Activated T-cell treated with anti-CD3 and anti-CD28 coated beads for 24 hours (primary cell): ENCODE results near the gene ELP1.
"Not testable (repeated sequence)": the region's sequence is repeated elsewhere in the genome, so short reads cannot be mapped to it uniquely, and the experiment has no call there.

ENCODE experiments used
- DNase-seq: peaks from one replicate; pipeline ENCODE4 v3.0.0-alpha.2; 2020; ENCODE audit warnings: low read depth

Gene ELP1

GRCh38 chr9:108933231-108933717 is 650 bp downstream of the ELP1 start:
- no peak for DNase-seq

DNA sequence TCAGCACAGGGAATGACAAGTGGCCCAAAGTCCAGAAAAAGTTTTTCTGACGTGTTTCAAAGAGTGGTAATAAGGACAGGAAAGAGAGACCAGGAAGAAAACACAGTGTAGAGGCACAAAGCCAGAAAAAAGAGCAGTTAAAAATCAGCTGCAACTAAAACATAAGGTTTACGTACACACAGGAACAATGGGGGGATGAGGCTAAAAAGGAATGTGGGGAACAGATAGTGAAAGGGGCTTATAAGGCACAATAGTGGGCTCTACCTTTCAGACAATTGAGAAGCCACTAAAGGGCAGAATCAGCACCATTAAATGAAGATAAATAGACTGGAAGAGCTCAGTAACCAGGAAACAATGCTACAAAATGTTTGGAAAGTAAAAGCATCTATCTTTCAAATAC is 5.5 kb downstream of the ELP1 start:
- no peak for DNase-seq

- DNase-seq: no peak
Observed at GRCh38 chr9:108924466-108924865, 9.5 kb downstream of the ELP1 start.

DNA sequence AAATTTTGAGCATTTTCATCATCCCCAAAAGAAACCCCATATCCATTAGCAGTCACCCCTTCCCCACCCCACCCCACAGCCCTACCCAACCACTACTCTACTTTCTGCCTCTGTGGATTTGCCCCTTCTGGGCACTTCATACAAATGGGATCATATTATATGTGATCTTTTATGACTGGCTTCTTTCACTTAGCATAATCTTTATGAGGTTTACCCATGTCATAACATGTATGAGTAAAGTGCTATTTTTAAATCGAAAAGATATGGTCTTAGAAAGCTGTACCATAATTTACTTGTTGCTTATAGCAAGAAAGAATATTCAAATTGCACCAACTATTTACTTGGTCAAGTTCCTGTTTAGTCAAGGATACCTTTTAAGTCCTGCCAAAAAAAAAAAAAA is 12.7 kb downstream of the ELP1 start:
- no peak for DNase-seq

DNA sequence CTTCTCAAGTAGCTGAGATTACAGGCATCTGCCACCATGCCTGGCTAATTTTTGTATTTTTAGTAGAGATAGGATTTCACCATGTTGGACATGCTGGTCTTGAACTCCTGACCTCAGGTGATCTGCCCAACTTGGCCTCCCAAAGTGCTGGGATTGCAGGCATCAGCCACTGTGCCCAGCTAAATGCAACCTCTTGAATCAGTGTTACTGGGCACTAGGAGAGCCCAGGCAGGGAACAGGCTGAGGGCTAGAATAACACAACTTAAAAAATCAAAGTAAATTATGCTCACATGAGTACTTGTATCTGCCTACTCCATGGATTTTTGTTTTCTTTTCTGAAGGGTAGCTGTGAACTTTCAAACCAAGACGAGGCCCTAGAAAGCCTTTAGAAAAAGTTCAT is 13.5 kb downstream of the ELP1 start:
- not testable (repeated sequence) for DNase-seq

DNA sequence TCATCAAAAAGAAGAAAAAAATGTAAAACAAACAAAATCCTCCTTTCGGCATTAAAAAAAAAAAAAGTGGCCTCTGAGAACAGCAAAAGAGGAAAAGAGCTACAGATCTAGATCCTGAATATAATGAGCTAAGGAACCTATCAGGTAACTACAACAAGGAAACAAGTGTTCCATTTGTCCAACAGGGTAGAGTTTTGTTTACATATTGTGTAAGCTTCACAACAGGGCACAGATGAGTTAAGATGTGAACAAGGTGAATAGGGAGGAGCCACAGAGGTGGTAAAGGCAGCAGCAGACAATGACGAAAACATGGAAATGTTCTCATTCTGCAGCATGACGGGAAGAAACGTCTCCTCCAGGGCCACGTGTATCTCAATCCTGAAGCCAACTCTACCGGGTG is 14.4 kb downstream of the ELP1 start:
- no peak for DNase-seq

DNA sequence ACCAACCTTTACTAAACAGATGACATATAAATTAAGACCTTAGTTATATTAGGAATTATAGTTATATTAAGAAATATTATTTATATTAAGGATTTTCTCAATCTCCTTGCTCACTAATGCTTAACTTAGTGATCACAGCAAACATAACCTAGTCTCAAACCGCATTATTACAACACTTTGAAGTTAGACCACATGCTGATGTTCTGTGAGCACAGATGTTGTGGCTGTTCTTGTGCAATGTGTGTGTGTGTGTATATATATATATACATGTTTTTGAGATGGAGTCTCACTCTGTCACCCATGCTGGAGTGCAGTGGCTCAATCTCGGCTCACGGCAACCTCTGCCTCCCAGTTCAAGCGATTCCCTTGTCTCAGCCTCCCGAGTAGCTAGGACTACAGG is 20.5 kb downstream of the ELP1 start:
- no peak for DNase-seq

GRCh38 chr9:108911820-108912219 is 22.1 kb downstream of the ELP1 start:
- no peak for DNase-seq

GRCh38 chr9:108910914-108911313 is 23.0 kb downstream of the ELP1 start:
- DNase-seq: no peak

- DNase-seq: no peak
Observed at GRCh38 chr9:108910402-108910801, 23.5 kb downstream of the ELP1 start.

GRCh38 chr9:108905494-108905893 is 28.4 kb downstream of the ELP1 start:
- no peak for DNase-seq

GRCh38 chr9:108904161-108904560 is 29.8 kb downstream of the ELP1 start:
- no peak for DNase-seq

- DNase-seq: no peak
Observed at GRCh38 chr9:108903420-108904103, 30.4 kb downstream of the ELP1 start.

GRCh38 chr9:108900176-108900575 is 33.7 kb downstream of the ELP1 start:
- DNase-seq: no peak

DNA sequence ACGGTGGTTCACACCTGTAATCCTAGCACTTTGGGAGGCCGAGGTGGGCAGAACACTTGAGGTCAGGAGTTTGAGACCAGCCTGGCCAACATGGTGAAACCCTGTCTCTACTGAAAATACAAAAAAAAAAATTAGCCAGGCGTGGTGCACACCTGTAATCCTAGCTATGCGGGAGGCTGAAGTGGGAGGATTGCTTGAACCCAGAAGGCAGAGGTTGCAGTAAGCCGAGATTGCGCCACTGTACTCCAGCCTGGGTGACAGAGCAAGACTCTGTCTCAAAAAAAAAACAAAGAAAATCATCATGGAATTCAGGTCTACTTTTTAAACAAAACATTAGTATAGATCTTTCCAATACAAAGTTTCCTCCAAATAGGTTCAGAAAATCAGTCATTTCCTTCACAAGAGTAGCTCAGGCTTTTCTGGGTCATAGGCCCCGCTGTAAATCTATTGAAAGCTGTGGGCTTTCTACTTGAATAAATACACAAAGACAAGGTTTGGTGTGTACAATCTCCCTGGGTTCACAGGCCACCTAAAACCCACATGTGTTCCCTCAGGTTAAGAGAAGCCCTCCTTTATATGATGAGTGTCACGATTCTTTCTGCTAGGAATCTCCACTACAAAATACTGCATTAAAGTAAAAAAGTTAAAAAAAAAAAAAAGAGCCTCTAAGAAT is 34.8 kb downstream of the ELP1 start:
- not testable (repeated sequence) for DNase-seq

- no peak for DNase-seq
Observed at GRCh38 chr9:108897324-108898096, 36.4 kb downstream of the ELP1 start.

DNA sequence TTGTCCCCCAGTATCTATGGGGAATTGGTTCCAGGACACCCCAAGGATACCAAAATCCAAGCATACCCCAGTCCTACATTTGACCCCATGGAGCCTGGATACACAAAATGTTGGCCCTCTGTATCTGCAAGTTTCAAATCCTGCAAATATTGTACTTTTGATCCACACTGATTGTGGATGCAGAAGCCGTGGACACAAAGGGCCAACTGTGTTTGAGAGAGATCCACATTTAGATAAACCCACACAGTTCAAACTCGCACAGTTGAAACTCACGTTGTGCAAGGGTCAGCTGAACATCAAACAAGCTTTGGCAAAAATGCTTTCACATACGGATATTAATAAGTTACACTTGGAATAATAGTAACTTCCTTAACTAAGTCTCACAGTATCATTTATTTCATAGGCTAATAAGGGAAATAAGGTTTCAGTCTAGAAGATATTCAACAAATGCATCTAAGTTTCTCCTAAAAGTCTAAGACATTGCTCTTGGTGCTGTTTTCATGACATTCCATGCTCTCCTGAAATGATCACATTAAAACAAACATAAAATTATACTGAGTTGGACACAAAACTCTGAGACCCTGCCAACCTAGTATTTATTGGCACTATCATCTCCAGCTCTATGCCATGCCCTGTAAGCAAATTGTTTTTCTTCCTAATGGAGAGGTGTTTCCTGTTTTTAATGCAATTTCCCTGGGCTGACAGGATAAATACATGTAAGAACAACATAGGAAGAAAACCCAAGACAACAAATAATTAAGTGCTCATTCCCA is 39.5 kb downstream of the ELP1 start:
- DNase-seq: no peak

DNA sequence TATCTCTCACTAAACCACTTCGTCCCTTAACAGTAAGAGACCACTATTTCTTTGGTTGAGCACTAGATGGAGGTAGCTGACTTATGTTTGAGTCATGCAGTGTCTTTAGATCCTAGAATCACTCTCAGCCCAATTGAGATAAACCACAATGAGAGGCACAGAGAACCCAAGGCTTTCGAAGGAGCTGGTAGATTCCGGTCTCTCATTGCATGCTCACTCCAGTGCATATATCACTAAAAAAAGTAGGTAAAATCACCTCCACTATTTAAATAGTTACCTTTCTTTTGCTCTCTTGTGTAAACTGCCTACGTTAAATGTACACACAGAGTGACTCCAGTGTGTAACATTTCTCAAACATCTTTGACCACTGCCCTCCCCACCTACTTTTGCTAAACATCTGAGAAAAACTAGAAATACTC is 44.3 kb downstream of the ELP1 start:
- no peak for DNase-seq

DNA sequence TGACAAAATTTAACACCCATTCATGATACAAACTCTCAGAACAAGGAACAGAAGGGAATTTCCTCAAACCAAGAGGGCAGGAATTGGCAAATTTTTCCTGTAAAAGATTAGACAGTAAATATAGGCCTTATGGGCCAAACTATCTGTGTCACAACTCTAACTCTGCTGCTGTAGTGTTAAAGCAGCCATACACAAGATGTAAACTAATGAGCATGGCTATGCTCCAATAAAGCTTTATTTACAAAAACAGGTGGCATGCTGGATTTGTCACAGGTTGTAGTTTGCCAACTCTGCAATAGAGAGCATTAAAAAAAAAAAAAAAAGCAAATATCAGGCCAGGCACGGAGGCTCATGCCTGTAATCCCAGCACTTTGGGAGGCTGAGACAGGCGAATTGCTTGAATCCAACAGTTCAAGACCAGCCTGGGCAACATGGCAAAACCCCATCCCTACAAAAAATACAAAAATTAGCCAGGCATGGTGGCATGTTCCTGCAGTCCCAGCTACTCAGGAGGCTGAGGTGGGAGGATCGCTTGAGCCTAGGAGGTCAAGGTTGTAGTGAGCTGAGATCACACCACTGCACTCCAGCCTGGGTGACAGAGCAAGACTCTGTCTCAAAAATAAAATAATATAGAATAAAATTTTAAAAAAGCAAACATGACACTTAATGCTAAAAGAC is 47.2 kb downstream of the ELP1 start:
- not testable (repeated sequence) for DNase-seq

GRCh38 chr9:108885643-108886348 is 48.1 kb downstream of the ELP1 start:
- DNase-seq: peak; percentile 61

DNA sequence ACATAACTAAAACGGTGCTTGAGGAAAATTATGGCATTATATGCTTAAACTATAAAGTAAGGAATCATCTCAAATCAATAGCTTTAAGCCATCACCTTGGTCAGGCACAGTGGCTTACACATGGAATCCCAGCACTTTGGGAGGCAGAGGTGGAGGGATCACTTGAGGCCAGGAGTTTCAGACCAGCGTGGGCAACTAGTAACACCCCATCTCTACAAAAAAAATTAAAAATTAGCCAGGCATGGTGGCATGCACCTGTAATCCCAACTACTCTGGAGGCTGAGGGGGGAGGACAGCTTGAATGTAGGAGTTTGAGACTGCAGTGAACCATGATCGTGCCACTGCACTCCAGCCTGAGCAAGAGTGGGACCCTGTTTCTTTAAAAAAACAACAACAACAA is 49.2 kb downstream of the ELP1 start:
- no peak for DNase-seq
